Activated CD4-positive, alpha-beta T cell treated with anti-CD3 and anti-CD28 coated beads, Interleukin-10, Interleukin-2, amounts not matched to agents 100 ng/mL and 50 ng/mL, durations not matched to agents 16 hours and 8 hours (primary cell): Measurements from ENCODE around the gene PTPRG.
"Not testable (repeated sequence)": the region's sequence is repeated elsewhere in the genome, so short reads cannot be mapped to it uniquely, and the experiment has no call there.

ENCODE experiments used
- DNase-seq: peaks from one replicate; pipeline ENCODE4 v3.0.0-alpha.2; 2020

PTPRG gene

DNA sequence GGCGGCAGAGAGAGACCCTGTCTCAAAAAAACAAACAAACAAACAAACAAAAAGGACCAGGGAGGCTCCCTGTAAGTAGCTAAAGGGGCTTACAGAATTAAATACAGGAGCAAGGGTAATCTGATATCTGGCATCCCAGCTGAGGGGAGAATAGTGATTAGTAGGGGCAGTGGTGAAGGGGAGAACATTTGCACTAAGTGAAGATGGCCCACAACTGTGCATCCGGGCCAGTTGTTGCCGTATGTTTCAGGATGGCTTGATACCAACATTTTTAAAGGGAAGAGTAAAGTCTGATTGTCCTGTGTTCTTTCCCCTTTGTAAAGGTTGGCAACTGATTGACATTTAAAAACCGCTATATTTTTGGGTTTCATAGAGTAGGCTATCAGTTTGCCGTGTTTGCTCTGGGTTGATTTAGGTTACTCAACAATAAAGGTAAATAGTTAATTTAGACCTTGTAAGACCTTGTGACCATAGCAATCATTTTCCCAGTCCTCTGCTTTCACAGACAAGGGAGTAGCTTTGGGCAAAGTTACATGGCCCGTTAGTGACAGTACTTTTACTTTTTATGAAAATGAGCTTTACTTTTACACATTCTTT is 167.8 kb downstream of the PTPRG start:
- DNase-seq = no peak

DNA sequence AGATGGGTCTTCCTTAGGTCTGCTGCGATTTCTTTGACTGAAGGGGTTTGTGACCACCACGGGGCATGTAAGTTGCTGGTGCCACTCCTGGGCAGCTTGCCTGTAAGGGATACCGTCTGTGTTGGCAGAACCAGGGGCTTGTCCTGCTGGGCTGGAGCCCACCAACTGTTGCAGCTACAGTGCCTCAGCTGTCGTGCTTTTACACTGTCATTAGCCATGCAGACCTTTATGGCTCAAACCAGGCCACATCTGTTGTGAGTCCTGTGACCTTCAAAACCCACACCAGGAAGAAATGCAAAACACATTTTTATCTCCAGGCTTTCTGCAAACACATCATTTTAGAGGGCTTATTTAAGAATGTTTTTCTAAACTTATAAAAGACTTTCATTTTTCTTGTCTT is 168.7 kb downstream of the PTPRG start:
- DNase-seq = no peak

DNA sequence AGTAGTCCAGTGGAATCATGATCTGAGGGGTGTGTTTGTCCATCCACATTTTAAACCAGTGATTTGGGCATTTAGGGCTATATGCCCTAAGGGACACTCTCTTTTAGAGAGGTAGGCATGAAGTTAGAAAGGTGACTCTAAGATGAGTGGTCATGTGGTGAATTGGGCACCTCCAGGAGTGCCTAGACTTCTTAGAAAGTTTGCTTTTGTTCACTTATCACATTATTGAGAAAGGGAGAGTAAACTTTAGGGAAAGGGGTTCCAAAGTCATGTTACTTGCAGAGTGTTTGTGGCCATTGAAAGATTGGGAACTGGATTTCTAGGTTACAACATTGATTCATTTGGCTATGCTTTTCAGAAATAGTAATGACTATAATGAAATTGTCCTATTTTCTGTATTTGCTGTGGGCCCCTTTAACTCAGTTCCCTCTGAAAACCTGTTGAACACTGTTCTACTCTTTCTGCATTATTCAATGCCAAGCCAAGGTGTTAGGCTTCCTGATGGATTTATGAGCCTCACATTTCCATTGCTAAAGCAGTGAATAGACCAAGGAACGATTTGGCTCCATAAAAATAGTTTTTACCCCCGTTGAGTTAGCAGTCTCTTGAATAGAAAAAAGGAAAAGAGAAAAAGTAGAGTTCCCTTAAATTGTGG is 169.3 kb downstream of the PTPRG start:
- DNase-seq = no peak

DNA sequence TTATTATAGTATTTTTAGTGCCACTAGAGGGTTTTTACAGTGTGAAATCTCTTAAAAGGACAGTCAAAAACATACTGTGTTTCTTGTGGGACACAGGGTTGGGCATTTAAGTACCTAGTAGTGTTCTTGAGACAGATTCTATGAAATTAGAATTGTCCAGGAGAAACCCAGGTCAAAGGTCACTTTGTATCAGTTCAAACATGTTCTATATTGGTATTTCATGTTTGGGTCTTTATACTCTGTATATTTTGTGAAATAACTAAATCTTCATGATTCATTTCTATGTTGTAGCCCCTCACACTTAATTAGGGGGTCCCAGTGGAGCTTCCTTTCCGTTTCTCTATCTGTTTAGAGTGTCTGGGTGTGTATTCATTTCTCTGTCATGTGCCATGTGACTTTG is 171.6 kb downstream of the PTPRG start:
- no peak for DNase-seq

DNA sequence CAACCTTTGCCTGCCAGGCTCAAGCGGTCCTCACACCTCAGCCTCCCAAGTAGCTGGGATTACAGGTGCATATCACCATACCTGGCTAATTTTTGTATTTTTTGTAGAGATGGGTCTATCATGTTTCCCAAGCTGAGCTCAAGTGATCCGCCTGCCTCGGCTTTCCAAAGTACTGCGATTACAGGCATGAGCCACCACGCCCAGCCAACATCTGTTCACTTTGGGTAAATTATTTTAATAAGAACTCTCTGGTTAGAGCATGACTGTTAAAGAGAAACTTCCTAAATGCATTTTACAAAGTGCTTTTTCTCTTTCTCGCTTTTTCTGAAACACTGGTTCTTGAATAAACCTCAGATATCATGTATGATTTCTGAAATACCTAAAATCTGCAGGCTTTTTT is 172.5 kb downstream of the PTPRG start:
- DNase-seq = no peak

DNA sequence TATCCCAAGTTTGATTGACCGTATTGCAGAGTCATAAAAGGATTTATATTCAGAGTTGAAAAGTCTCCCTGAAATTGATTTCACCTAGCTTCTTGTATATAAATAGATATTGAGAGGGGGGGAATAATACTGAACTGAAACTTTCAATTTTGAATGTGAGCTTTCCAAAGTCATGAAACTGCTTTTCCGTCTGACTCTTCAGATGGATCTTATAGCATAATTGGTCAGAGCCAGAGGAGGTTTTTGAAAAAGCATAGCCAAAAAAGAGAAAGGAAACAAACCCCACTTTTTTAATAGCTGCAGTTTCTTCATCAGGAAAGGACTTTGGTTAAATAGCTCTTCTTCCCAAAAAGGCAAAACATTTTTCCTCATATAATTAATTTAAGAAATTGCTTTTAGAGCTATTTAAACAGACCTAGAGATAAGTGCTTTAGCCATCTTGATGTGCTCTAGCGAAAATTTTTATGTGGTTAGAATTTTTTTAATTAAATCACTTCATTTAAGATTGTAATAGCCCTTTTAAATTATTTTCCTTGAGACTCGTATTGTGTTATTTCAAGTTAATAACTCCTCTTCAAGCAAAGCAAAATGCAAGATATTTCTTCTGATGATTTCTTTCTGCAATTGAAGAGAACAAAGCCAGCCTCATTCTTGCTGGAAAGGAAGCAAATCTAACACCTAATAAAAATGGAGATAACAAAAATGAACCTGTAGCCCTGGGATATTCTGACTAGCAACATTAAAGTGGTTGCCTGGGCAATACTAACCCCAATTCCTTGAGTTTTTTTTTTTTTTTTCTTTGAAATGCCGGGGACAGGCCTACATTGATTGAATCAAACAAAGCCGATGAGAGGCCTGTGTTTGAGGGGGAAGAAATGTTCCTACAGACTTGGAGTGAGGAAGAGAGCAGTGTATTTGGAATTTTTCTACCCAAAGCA is 173.6 kb downstream of the PTPRG start:
- no peak for DNase-seq

DNA sequence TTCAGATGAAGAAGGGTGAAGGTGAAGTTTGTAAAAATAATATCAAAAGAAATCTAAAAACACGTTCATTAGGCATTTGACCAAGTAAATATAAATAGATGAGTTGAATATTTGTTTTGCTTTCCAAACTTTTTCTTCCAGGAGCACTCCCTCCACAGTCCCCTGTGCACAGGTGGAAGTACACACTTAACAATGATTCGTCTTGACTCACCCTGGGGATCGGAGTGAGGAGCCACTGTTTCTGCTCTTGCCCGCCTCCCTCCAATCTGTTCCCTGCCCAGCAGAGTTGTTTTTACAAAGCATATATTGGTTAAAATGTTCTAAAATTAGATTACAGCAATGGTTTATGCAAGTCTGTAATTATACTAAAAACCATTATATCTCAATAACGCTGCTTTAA is 175.1 kb downstream of the PTPRG start:
- DNase-seq = no peak

DNA sequence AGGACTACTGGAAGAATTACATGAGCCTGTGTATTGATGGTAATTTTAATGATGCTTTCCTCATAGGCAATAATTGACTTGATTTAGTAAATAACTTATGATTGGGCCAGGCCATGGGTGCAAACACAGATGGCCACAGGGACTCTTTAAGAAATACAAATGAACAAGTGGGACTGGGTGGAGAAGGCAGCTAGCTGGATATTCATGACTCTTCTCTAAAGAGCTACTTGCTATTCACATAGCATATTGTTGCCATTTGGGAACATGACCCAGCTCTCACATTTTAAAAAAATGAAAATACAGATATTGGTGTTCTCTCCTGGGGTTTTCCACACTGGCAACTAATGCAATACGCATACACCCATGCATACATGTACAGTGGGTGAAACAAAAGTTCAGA is 178.3 kb downstream of the PTPRG start:
- no peak for DNase-seq

DNA sequence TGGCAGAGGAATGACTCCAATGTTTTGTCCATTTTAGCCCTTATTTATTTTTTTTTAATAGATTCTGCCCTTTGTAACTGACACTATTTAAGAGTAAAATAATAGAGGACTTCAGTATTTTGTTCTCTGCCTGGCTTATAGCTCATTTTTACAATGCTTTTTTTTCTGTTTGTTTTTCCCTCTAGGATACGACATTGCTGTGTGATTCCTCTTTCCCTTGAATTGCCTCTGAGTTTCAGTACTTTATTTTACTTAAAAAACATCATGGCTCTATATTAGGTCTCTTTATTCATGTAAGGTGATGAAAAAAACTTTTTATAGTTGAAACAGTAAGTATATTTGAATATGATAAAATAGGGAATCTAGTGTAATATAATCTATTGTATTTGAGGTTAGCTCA is 179.1 kb downstream of the PTPRG start:
- no peak for DNase-seq

DNA sequence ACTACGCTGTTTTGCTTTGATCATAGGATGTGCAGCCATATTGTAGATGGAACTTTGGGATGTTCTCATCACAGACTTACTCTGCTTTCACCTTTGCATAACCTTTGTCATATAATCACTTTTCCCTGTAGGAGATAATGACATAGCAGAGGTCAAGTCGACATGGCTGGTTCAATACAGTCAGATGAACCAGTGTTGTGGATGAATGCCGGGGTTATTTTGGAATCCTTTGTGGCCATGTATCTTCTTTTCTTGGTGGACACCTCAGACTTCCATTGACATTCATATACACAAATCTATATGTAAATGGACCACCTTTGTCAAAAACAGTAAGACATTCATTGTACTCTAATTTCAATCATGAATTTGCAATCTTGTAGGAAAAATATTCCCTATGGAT is 180.2 kb downstream of the PTPRG start:
- DNase-seq = no peak

DNA sequence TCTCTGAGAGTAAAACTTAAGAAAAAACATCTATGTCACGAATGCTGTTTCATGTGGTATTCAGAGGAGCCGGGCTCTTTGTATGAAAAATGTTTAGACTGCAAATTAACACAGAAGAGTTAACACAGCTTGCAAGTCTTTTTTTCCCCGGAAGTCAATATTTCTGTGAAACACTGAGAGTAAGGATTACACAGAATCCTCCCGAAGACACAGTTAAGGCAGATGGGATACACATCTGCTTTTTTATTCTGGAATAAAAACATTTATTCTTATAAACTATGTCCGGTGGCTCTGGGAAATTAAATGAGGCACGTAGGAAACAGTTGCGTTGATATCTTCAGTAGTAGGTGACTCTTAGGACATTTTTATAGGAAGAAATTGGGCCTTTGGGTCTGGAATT is 180.6 kb downstream of the PTPRG start:
- DNase-seq = no peak

DNA sequence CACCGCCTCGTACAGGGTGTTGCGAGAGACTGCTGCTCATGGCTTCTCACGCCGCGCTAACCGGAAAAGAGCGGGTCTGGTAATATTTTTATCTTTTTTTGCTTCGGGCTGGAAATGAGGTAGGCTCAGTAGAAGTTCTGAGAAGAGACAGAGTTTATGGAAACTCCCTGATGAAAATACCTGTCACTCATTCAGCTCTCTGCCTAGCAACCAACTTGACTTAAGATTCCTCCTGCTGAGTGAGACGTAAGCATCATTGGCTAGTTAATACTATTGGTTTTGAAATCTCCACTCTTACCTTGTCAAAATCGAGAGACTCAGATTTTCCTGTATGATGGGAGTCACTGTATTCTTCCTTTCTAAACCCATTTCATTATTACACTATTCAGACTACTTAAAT is 181.7 kb downstream of the PTPRG start:
- no peak for DNase-seq

DNA sequence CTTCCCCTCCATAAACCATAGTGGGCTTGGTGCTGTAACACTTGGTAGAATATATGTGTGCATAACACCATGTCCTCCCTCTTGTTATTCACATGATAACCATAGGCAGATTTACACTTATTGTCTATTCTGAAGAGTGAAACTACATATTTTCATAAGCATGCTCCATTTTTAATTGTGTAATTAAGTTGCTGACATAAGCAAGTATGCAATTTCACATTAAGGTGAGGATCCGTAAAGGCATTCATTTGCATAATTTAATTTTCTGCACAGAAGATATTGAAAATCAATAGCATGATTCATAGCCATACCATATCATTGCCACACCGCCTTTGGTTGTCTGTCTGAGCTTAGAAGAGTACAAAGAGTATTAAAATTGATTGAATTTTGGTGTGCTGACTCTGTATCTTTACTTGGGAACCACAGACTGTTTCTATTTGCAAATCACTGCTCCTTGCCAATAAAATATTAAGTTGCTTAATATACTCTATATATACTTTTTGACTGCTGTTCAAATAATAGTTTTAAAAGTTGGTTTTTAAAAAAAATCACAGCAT is 182.4 kb downstream of the PTPRG start:
- DNase-seq = no peak

DNA sequence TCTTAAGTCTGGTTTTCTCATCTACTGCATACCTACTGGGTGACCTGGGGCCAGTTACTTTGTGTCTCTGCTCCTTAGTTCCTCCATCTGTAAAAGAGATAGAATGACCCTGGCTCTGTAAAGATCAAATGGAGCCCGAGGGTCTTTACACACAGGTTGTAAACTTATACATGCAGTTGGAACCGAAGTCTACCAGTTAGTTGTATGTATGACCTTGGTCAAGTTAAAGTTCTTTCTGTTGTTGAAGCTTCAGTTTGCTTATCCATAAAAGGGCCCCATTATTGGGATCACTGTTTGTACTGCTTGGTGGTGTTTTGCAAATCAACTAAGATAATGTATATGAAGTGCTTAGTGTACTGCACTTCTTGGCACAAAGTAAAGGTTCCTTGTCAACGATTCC is 186.9 kb downstream of the PTPRG start:
- no peak for DNase-seq

DNA sequence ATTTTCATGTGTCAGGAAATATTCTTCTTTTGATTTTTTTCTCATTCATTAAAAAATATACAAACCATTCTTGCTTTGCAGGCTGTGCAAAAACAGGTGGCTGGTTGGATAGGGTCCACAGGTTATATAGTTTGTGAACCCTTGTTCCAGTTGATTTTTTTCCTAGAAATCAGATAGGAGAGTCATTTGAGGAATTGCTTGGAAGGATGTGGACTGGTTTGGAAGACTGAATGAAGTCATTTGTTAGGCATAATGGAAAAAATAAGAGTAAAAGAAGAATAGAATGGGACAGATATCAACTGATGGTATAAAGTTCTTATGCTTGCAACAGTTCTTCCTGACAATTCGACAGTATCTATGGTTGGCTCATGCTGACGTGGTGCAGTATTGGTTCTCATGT is 189.4 kb downstream of the PTPRG start:
- DNase-seq = no peak

DNA sequence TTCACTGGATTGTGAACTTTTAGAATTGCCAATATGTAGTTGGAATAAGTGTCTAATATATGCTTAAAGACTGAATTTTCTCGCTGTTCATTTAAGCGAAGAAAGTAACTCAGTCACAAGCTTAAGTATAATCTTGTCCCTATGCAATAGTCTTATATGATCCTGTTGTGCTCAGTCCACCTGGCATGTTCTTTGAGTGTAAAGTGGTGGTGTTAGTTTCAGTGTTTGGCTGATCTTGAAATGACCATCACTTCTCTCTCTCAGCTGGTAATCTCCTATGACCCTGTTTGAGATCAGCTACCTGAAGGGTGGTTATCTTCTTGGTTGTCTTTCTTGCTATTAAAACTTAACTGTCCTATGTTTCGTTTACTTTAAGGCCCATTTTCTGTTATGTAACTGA is 197.5 kb downstream of the PTPRG start:
- DNase-seq = no peak

DNA sequence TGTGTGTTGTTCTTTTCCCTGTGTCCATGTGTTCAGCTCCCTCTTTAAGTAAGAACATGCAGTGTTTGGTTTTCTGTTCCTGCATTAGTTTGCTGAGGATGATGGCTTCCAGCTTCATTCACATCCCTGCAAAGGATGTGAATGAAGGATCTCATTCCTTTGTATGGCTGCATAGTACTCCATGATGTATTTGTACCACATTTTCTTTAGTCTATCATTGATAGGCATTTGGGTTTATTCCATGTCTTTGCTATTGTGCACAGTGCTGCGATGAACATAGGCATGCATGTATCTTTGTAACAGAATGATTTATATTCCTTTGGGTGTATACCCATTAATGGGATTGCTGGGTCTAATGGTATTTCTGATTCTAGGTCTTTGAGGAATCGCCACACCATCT is 199.4 kb downstream of the PTPRG start:
- DNase-seq = not testable (repeated sequence)

DNA sequence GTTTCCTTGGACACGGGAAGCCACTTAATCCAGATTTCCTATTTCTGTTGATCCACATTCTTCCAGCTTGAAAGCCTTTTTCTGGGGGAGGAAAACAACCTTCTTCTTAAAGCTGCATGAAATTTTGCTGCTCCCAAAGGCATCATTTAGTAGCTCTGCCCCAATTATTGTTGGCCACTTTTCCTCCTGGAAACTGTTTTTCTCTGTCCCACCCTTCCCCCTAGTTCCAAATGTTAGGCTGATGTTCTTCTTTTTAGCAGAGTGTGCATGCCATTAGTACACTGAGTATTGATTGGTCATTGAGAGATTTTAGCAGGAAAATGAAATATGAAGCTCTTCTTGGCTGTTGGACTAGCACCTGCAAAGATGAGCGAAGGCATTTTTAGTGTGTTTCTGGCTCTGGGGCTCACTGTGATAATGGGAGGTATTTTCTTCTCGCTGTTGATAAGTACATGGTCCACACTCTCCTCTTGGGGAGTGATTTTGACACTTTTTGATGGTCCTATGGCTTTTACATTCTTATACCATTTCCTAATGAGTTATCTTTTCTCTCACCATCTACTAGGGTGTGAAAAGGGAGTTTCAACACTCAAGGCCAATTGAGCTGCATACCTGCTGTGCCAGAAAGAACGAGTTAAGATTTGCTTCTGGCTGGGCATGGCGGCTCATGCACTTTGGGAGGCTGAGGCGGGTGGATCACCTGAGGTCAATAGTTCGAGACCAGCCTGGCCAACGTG is 200.5 kb downstream of the PTPRG start:
- DNase-seq = no peak

DNA sequence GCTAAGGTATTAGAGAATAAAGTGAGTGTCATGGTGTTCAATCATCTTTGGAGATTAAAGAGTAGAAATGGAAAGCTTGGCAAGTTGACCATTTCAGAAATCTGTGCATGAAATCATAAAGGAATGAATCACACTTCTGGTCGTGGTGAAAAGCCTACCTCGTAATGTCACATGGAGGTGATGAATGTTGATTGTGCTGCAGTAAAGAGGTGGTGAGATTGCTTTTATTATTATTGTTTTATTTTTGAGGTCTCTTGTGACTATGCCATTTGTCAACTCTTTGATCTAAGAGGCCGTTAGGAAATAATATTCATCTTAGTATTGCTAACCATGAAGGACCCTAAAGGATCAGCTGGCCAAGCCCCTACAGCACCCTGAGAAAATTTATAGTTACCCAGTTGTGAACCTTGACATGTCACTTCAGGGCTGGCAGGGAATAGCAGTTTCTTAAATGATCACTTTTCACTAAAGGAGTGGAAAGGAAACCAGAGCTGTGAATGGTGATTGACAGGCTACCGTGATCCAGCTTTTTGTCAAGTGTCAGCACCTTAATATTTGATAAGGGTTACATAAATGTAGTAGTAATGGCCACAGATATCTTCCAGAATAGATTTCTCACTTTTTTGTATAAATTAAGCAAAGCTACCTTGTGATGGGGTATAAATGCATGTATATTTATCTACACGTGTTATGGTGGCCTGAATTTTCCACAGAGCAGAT is 203.9 kb downstream of the PTPRG start:
- no peak for DNase-seq

DNA sequence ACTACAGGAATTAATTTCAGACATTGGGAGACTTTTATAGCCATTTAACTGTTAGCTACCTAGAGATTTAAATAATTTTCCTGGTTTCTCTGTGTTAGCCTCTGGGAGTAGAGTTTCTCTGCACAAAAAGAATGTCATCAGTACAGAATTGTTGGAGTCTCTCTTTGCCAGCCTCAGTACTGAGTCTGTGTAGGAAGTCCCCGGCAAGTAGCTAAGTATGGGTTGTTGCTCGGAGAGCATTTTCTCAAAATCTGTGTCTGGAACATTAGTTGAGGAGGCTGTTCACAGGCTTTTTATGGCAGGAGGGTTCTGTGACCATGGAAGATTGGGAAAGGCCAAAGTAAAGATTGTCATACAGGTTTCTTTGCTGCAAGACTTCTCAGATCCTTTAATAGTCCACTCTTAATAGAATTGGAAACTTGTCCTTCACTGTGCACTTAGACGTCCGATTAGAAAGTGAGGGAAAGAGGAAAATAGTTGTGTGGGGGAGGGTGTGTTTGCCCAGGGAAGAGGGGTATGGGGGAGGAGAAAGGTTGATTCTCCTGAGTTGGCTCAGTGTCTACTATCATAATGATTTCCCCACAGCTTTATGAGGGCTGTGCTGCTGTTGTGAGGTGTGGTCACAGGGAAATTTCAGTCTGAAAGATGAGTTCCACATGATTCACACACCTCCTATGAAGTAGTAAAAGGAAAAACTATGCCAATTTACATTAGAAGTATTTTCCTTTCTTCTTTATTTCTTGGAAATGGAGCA is 207.1 kb downstream of the PTPRG start:
- DNase-seq = no peak

DNA sequence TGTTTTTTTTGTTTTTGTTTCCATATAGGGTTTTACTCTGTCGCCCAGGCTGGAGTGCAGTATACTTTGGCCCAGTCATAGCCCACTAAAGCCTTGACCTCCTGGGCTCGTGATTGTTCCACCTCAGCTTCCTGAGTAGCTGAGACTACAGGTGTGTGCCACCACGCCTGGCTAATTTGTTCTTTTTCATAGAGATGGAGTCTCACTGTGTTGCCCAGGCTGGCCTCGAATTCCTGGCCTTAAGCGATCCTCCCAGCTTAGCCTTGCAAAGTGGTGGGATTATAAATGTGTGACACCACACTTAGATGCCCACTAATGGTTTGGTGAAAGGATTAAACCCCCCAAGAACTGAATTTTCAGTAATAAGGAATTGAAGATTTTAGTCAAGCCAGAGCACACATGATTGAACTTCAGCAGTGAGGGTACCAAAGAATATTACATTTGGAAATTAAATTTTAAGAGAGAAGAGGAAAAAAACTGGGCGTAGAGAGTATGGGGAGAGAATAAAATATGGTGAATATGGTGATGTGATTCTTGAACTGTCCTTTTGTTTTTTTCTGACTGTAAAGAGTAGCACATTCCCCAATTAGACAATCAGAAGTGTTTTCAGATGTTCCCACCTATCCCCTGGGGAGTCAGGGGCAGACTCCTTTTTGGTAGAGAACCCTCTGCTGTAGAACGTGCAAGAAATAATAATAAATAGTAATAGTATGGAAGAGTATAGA is 208.1 kb downstream of the PTPRG start:
- DNase-seq = no peak
